Sigmoid colon (tissue), 7 donors: ENCODE results near the gene POMGNT2. TPM values are rescaled to one million over a fixed set of nuclear protein-coding genes. Genes with fewer than 3 reads are reported as not detected.

Experiments
- DNase-seq: peaks from one replicate; pipeline ENCODE4 v3.0.0-alpha.2; 2019
- H3K27ac ChIP-seq, 4 donors: fragments of 200-600 bp; sonication (generic); one replicate each; pipeline ENCODE4 v1.5.1; 2016 to 2019; ENCODE audit warnings: mild to moderate bottlenecking in 1 of 4
- H3K27me3 ChIP-seq, 3 donors: fragments of 200-600 bp; sonication (generic); one replicate each; pipeline ENCODE4 v1.5.1; 2019; ENCODE audit warnings: mild to moderate bottlenecking in 1 of 3
- H3K36me3 ChIP-seq, 4 donors: fragments of 200-600 bp; sonication (generic); one replicate each; pipeline ENCODE4 v1.5.1; 2016 to 2019
- H3K4me1 ChIP-seq, 4 donors: fragments of 200-600 bp; sonication (generic); one replicate each; pipeline ENCODE4 v1.5.1; 2017 to 2019
- H3K4me3 ChIP-seq, 4 donors: fragments of 200-600 bp; sonication (generic); one replicate each; pipeline ENCODE4 v1.5.1; 2017 to 2019; ENCODE audit warnings: mild to moderate bottlenecking in 2 of 4, moderate library complexity in 1 of 4
- H3K9me3 ChIP-seq, 4 donors: fragments of 200-600 bp in 3 of 4; sonication (generic) in 3 of 4; one replicate each; pipeline versions ENCODE4 v1.5.1 to v1.6.1; 2013 to 2019
- CTCF ChIP-seq, 4 experiments: fragments of 450-650 bp in 3 of 4; fragments of 200-600 bp in 1 of 4; IDR thresholded peaks; one replicate each; pipeline ENCODE4 v1.5.1; 2016 to 2019; ENCODE audit warnings: antibody characterized with exemption in 4 of 4, mild to moderate bottlenecking in 3 of 4, moderate library complexity in 2 of 4
- EP300 ChIP-seq, 4 donors: sonication (generic); formaldehyde crosslinking; IDR thresholded peaks; one replicate each; pipeline ENCODE4 v1.6.1; 2017; ENCODE audit warnings: antibody characterized with exemption in 4 of 4
- POLR2A ChIP-seq, 2 donors: fragments of 450-650 bp; IDR thresholded peaks; one replicate each; pipeline ENCODE4 v1.6.1; 2016; ENCODE audit warnings: antibody characterized with exemption in 2 of 2, mild to moderate bottlenecking in 2 of 2, moderate library complexity in 2 of 2
- POLR2AphosphoS5 ChIP-seq, 4 donors: sonication (generic); formaldehyde crosslinking; IDR thresholded peaks; one replicate each; pipeline ENCODE4 v1.6.1; 2017; ENCODE audit warnings: antibody characterized with exemption in 4 of 4
- WGBS, 2 donors: extraction: QIAGEN DNeasy Blood & Tissue Kit; methylation state at CpG; one replicate each; pipeline ENCODE4 v1.1.7; 2013; 5-methylcytosine and 5-hydroxymethylcytosine counted together
- intact Hi-C: fragments of 100-400 bp; cut with DNase I; formaldehyde crosslinking; loops from one replicate; pipeline ENCODE4 v1.15.1; 2023
- polyA plus RNA-seq, 3 donors: library from polyadenylated mRNA; stranded (reverse); fragments of 200-250 nt; gene quantifications; one replicate each; pipeline ENCODE4 v1.2.3, GENCODE V29; 2013
- total RNA-seq, 4 donors: library from RNA; depleted of rRNA; stranded (reverse); fragments of >200 nt; gene quantifications; one replicate each; pipeline ENCODE4 v1.1.0, GENCODE V29; 2016
- donor health status: healthy with polysubstance abuse.
- donor health status: Bipolar disorder and iron deficiency.
- donor health status: healthy.

POMGNT2 gene
- 10 to 100 TPM; 15.5 to 20.2 (median 17.2) TPM for total RNA-seq
- polyA plus RNA-seq: 1 to 10 TPM; 2.3 to 6.2 (median 3.6) TPM

GRCh38 chr3:43105596-43106292 lies at the start of gene POMGNT2:
POMGNT2 (minus strand) TSS chr3:43106079; CDS start chr3:43081431, 24,648 bp downstream.
- Histone ChIP-seq H3K36me3 (no peaks in the 10 kb centered on the region), H3K9me3 (no peaks in the 10 kb centered on the region), H3K4me1 (peaks cover 0 to 30% (median 23%) of the 10 kb centered on the region in 4 donors), H3K27me3 (no peaks in the 10 kb centered on the region), H3K27ac (peak within 1 kb of the TSS; percentile 66 to 83 (median 72)), H3K4me3 (peak within 1 kb of the TSS; percentile 72 to 91 (median 82))
- WGBS, 2 donors: 1% methylated on average over 71 of the region's 71 CpGs
- intact Hi-C loops: loop anchor here (1.0 to 5.0 kb wide), 5 partner anchors 47 to 182 kb away; partner anchors contain the start of genes GASK1A and SNRK
- peak; percentile 93 for DNase-seq
- TF ChIP-seq POLR2AphosphoS5 (IDR thresholded peaks at IDR 0.05) (peak in 3 of 4 donors; percentile 25 to 74 (median 62)), POLR2A (IDR thresholded peaks at IDR 0.05) (no peak)

- Histone ChIP-seq H3K4me1 (peaks cover 0 to 19% (median 16%) of the 10 kb centered on the region in 4 donors), H3K4me3 (no peak overlapping the region), H3K27ac (no peak overlapping the region), H3K36me3 (no peaks in the 10 kb centered on the region), H3K9me3 (no peaks in the 10 kb centered on the region), H3K27me3 (no peaks in the 10 kb centered on the region)
- WGBS, 2 donors: 65 to 90% methylated on average over 5 of the region's 5 CpGs
- DNase-seq: no peak
- no peak for TF ChIP-seq EP300 (IDR thresholded peaks at IDR 0.05)
- TF ChIP-seq CTCF (IDR thresholded peaks at IDR 0.05): no peak
- no peak for TF ChIP-seq POLR2A (IDR thresholded peaks at IDR 0.05)
- no peak for TF ChIP-seq POLR2AphosphoS5 (IDR thresholded peaks at IDR 0.05)
- intact Hi-C loops: loop anchor here (2.0 to 5.0 kb wide), 2 partner anchors 48 to 194 kb away; partner anchors contain the start of gene POMGNT2
These were observed 49.1 kb upstream of the POMGNT2 start for GRCh38 chr3:43154980-43155379.

GRCh38 chr3:43153216-43154083 lies 47.6 kb upstream of the POMGNT2 start:
- H3K36me3 ChIP-seq: no peaks in the 10 kb centered on the region
- peak overlapping the region; percentile 39 to 71 (median 57) for H3K27ac ChIP-seq
- WGBS, 2 donors: 58 to 59% methylated on average over 19 of the region's 19 CpGs
- H3K4me1 ChIP-seq: peaks cover 0 to 19% (median 16%) of the 10 kb centered on the region in 4 donors
- H3K9me3 ChIP-seq: no peaks in the 10 kb centered on the region
- TF ChIP-seq CTCF (IDR thresholded peaks at IDR 0.05): peak in 2 of 4 experiments; percentile 12 to 34
- TF ChIP-seq POLR2A (IDR thresholded peaks at IDR 0.05): no peak
- peak in 1 of 4 donors; percentile 14 for TF ChIP-seq EP300 (IDR thresholded peaks at IDR 0.05)
- peak; percentile 32 to 78 (median 63) for TF ChIP-seq POLR2AphosphoS5 (IDR thresholded peaks at IDR 0.05)
- no peaks in the 10 kb centered on the region for H3K27me3 ChIP-seq
- intact Hi-C loops: loop anchor here (2.0 to 5.0 kb wide), 2 partner anchors 46 to 193 kb away; partner anchors contain the start of gene POMGNT2
- no peak overlapping the region for H3K4me3 ChIP-seq
- DNase-seq: peak; percentile 89

- H3K4me3 ChIP-seq: no peak overlapping the region
- peak overlapping the region in 3 of 4 donors; percentile 52 to 71 (median 62) for H3K27ac ChIP-seq
- intact Hi-C loops: loop anchor here (5.0 kb wide), 1 partner anchor 45 kb away; the partner anchor contains the start of gene POMGNT2
- no peaks in the 10 kb centered on the region for H3K36me3 ChIP-seq
- WGBS, 2 donors: 30 to 61% methylated on average over 5 of the region's 5 CpGs
- no peak for DNase-seq
- H3K9me3 ChIP-seq: no peaks in the 10 kb centered on the region
- H3K27me3 ChIP-seq: no peaks in the 10 kb centered on the region
- H3K4me1 ChIP-seq: peaks cover 0 to 19% (median 16%) of the 10 kb centered on the region in 4 donors
- TF ChIP-seq CTCF (IDR thresholded peaks at IDR 0.05): no peak
- no peak for TF ChIP-seq POLR2A (IDR thresholded peaks at IDR 0.05)
- no peak for TF ChIP-seq POLR2AphosphoS5 (IDR thresholded peaks at IDR 0.05)
- TF ChIP-seq EP300 (IDR thresholded peaks at IDR 0.05): no peak
These were observed 46.8 kb upstream of the POMGNT2 start for GRCh38 chr3:43152649-43153048.
